Measurements from ENCODE around the gene COL24A1.

- TF ChIP-seq CTCF (conservative IDR thresholded peaks at IDR 0.05; ENCODE audit: low read depth, low read length) (no peak), EZH2 (IDR thresholded peaks at IDR 0.05; ENCODE audit: borderline replicate concordance, low read depth, low read length, poor library complexity, severe bottlenecking) (no peak)
Observed at GRCh38 chr1:86105533-86105866, 51.1 kb downstream of the COL24A1 start.

Measured in A673 (cell line).